MCF 10A (cell line): ENCODE measurements around the gene CHST5. TPM values are rescaled to one million over a fixed set of nuclear protein-coding genes. Genes with fewer than 3 reads are reported as not detected.

Experiments
- BruUV-seq: library from RNA; stranded (reverse); fragments of 400-500 nt; replicated peaks from 2 replicates; lab custom pipeline; 2021; lab: Mats Ljungman, UMichigan
- CTCF ChIA-PET: fragments of 300-600 bp; sonication (Branson Sonifier 250); formaldehyde crosslinking; extraction: SDS; loops from one replicate; lab custom pipeline; 2021; ENCODE audit warnings: antibody characterized with exemption, inconsistent platforms; lab: Yijun Ruan, JAX
- POLR2A ChIA-PET: fragments of 300-600, 350-650 bp; sonication (Branson Sonifier 250); formaldehyde crosslinking; extraction: SDS; loops from one replicate; lab custom pipeline; 2020; ENCODE audit warnings: antibody characterized with exemption, inconsistent platforms; lab: Yijun Ruan, JAX
- DNase-seq: peaks from one replicate; pipeline ENCODE4 v3.0.0-alpha.2; 2018; ENCODE audit not compliant: unreplicated experiment
- H3K27ac Mint-ChIP-seq: one replicate; pipeline ENCODE4 v1.8.0; 2022; ENCODE audit warnings: mild to moderate bottlenecking, low read depth, mixed read lengths; ENCODE audit not compliant: unreplicated experiment
- H3K27me3 Mint-ChIP-seq: one replicate; pipeline ENCODE4 v1.8.0; 2022; ENCODE audit warnings: mixed read lengths; ENCODE audit not compliant: insufficient read depth, unreplicated experiment
- H3K36me3 Mint-ChIP-seq: one replicate; pipeline ENCODE4 v1.8.0; 2022; ENCODE audit warnings: mild to moderate bottlenecking, moderate library complexity, mixed read lengths; ENCODE audit not compliant: insufficient read depth, unreplicated experiment
- H3K4me1 Mint-ChIP-seq: one replicate; pipeline ENCODE4 v1.8.0; 2022; ENCODE audit warnings: mixed read lengths; ENCODE audit not compliant: insufficient read depth, unreplicated experiment
- H3K4me3 Mint-ChIP-seq: one replicate; pipeline ENCODE4 v1.8.0; 2022; ENCODE audit warnings: mild to moderate bottlenecking, moderate library complexity, mixed read lengths; ENCODE audit not compliant: unreplicated experiment
- H3K9me3 Mint-ChIP-seq: one replicate; pipeline ENCODE4 v1.8.0; 2022; ENCODE audit warnings: mixed read lengths; ENCODE audit not compliant: unreplicated experiment
- CTCF ChIP-seq: fragments of 200-600 bp; IDR thresholded peaks from one replicate; pipeline ENCODE4 v1.8.0; 2022; ENCODE audit warnings: antibody characterized with exemption, mild to moderate bottlenecking; ENCODE audit not compliant: unreplicated experiment
- intact Hi-C: fragments of 100-400 bp; cut with micrococcal nuclease; formaldehyde crosslinking; loops from 2 replicates; pipeline ENCODE4 v1.14.1; 2022
- total RNA-seq: library from RNA; stranded (reverse); gene quantifications from 2 replicates; pipeline ENCODE4 v1.2.3, GENCODE V29; 2022

Gene CHST5
- total RNA-seq, 1 experiment from 2014 or later: not detected

GRCh38 chr16:75534560-75535205 is 1.2 kb downstream of the CHST5 start:
- no peak for TF ChIP-seq CTCF
- intact Hi-C loops: no loop called here
- no peaks in the 10 kb centered on the region for H3K4me1 Mint-ChIP-seq
- CTCF ChIA-PET: interaction anchor here (0.6 to 2.7 kb wide), 9 partner anchors 13 to 336 kb away, joined by 3 to 9 read pairs (median 3); partner anchors contain the start of gene TMEM170A
- BruUV-seq: no TSS peak
- no peak overlapping the region for H3K27ac Mint-ChIP-seq
- H3K27me3 Mint-ChIP-seq: no peaks in the 10 kb centered on the region
- POLR2A ChIA-PET: interaction anchor here (0.6 to 1.2 kb wide), 2 partner anchors 20 to 124 kb away, joined by 3 to 4 read pairs; no protein-coding TSS in a partner anchor
- DNase-seq: no peak
- no peaks in the 10 kb centered on the region for H3K9me3 Mint-ChIP-seq
- H3K36me3 Mint-ChIP-seq: no peaks in the 10 kb centered on the region
- no peak overlapping the region for H3K4me3 Mint-ChIP-seq

GRCh38 chr16:75532791-75533190 is 3.1 kb downstream of the CHST5 start:
- Mint-ChIP-seq H3K27ac (no peak overlapping the region), H3K36me3 (no peaks in the 10 kb centered on the region), H3K4me3 (no peak overlapping the region), H3K4me1 (no peaks in the 10 kb centered on the region), H3K9me3 (no peaks in the 10 kb centered on the region), H3K27me3 (no peaks in the 10 kb centered on the region)
- no peak for TF ChIP-seq CTCF
- no TSS peak for BruUV-seq
- no peak for DNase-seq
- CTCF ChIA-PET: interaction anchor here (0.6 to 0.7 kb wide), 2 partner anchors 11 to 14 kb away, joined by 3 read pairs; no protein-coding TSS in a partner anchor
- POLR2A ChIA-PET: no interaction called here
- intact Hi-C loops: no loop called here

- no peak for DNase-seq
- POLR2A ChIA-PET: interaction anchor here (0.6 kb wide), 1 partner anchor 15 kb away, joined by 3 read pairs; no protein-coding TSS in a partner anchor
- no peaks in the 10 kb centered on the region for H3K36me3 Mint-ChIP-seq
- BruUV-seq: no TSS peak
- CTCF ChIA-PET: interaction anchor here (0.6 to 0.8 kb wide), 6 partner anchors 10 to 54 kb away, joined by 3 to 4 read pairs (median 3); no protein-coding TSS in a partner anchor
- H3K27ac Mint-ChIP-seq: no peak overlapping the region
- TF ChIP-seq CTCF: no peak
- no peaks in the 10 kb centered on the region for H3K4me1 Mint-ChIP-seq
- intact Hi-C loops: no loop called here
- no peak overlapping the region for H3K4me3 Mint-ChIP-seq
- no peaks in the 10 kb centered on the region for H3K27me3 Mint-ChIP-seq
- H3K9me3 Mint-ChIP-seq: no peaks in the 10 kb centered on the region
Observed at GRCh38 chr16:75532142-75532765, 3.7 kb downstream of the CHST5 start.

- no peak overlapping the region for H3K4me3 Mint-ChIP-seq
- POLR2A ChIA-PET: no interaction called here
- CTCF ChIA-PET: no interaction called here
- H3K27ac Mint-ChIP-seq: no peak overlapping the region
- no peaks in the 10 kb centered on the region for H3K36me3 Mint-ChIP-seq
- H3K27me3 Mint-ChIP-seq: no peaks in the 10 kb centered on the region
- H3K4me1 Mint-ChIP-seq: no peaks in the 10 kb centered on the region
- intact Hi-C loops: no loop called here
- DNase-seq: no peak
- no TSS peak for BruUV-seq
- H3K9me3 Mint-ChIP-seq: no peaks in the 10 kb centered on the region
- TF ChIP-seq CTCF: no peak
Observed at GRCh38 chr16:75529959-75530358, 5.9 kb downstream of the CHST5 start.
